Mesenchymal stem cell (in vitro differentiated cells and primary cell): ENCODE results near the gene IL18.

Experiments
- DNase-seq: peaks from one replicate; pipeline ENCODE4 v3.0.0-alpha.2; 2013
- H2AFZ ChIP-seq: one replicate; pipeline ENCODE4 v1.6.1; 2013; ENCODE audit warnings: low read depth, mild to moderate bottlenecking, control low read depth, inconsistent platforms, low read length, moderate library complexity
- H2AK5ac ChIP-seq: 2 replicates; pipeline ENCODE4 v1.6.1; 2013; ENCODE audit warnings: low read length, moderate library complexity, mild to moderate bottlenecking, inconsistent platforms; ENCODE audit not compliant: severe bottlenecking
- H2BK120ac ChIP-seq: one replicate; pipeline ENCODE4 v1.6.1; 2013; ENCODE audit warnings: low read depth, mild to moderate bottlenecking, inconsistent platforms, low read length, moderate library complexity
- H2BK12ac ChIP-seq, 2 experiments: one replicate each; pipeline ENCODE4 v1.6.1; 2013; ENCODE audit warnings: inconsistent platforms in 2 of 2, low read length in 2 of 2, mild to moderate bottlenecking in 2 of 2, moderate library complexity in 2 of 2, control low read depth in 1 of 2
- H2BK15ac ChIP-seq: one replicate; pipeline ENCODE4 v1.6.1; 2013; ENCODE audit warnings: mild to moderate bottlenecking, low read depth, inconsistent platforms; ENCODE audit not compliant: poor library complexity, severe bottlenecking
- H2BK5ac ChIP-seq: 2 replicates; pipeline ENCODE4 v1.6.1; 2013; ENCODE audit warnings: low read depth, mild to moderate bottlenecking, low read length, control low read depth, inconsistent platforms; ENCODE audit not compliant: poor library complexity, severe bottlenecking
- H3K14ac ChIP-seq, 2 experiments: one replicate each; pipeline ENCODE4 v1.6.1; 2013; ENCODE audit warnings: inconsistent platforms in 2 of 2, low read length in 2 of 2, control low read depth in 1 of 2, mild to moderate bottlenecking in 1 of 2, moderate library complexity in 1 of 2
- H3K18ac ChIP-seq, 2 experiments: one replicate each; pipeline ENCODE4 v1.6.1; 2013; ENCODE audit warnings: inconsistent platforms in 2 of 2, low read length in 2 of 2, control low read depth in 1 of 2, low read depth in 1 of 2, mild to moderate bottlenecking in 1 of 2
- H3K23ac ChIP-seq, 2 experiments: one replicate each; pipeline ENCODE4 v1.6.1; 2013; ENCODE audit warnings: inconsistent platforms in 2 of 2, low read length in 2 of 2, mild to moderate bottlenecking in 2 of 2, moderate library complexity in 2 of 2, control low read depth in 1 of 2
- H3K27ac ChIP-seq: 2 replicates; pipeline ENCODE4 v1.5.1; 2013; ENCODE audit warnings: mild to moderate bottlenecking, moderate library complexity, low read length, control low read depth, inconsistent platforms; ENCODE audit not compliant: poor library complexity, severe bottlenecking
- H3K27me3 ChIP-seq, 2 experiments: 2 replicates each; pipeline versions ENCODE4 v1.6.1 to v1.7.0; 2013; ENCODE audit warnings: low read length in 2 of 2, mild to moderate bottlenecking in 2 of 2, moderate library complexity in 2 of 2, control low read depth in 1 of 2, inconsistent platforms in 1 of 2; ENCODE audit not compliant: control insufficient read depth in 1 of 2, insufficient read depth in 1 of 2
- H3K36me3 ChIP-seq, 2 experiments: 2 replicates each; pipeline versions ENCODE4 v1.6.1 to v1.7.0; 2013; ENCODE audit warnings: low read length in 2 of 2, control low read depth in 1 of 2, inconsistent platforms in 1 of 2, low read depth in 1 of 2, mild to moderate bottlenecking in 1 of 2; ENCODE audit not compliant: insufficient read depth in 2 of 2, control insufficient read depth in 1 of 2
- H3K4ac ChIP-seq, 2 experiments: one replicate each; pipeline ENCODE4 v1.6.1; 2013; ENCODE audit warnings: inconsistent platforms in 2 of 2, low read length in 2 of 2, mild to moderate bottlenecking in 2 of 2, moderate library complexity in 2 of 2, control low read depth in 1 of 2, low read depth in 1 of 2
- H3K4me1 ChIP-seq: 2 replicates; pipeline ENCODE4 v1.6.1; 2013; ENCODE audit warnings: low read depth, low read length, control low read depth; ENCODE audit not compliant: control insufficient read depth, insufficient read depth
- H3K4me2 ChIP-seq: 2 replicates; pipeline ENCODE4 v1.6.1; 2013; ENCODE audit warnings: low read length, mild to moderate bottlenecking, inconsistent platforms; ENCODE audit not compliant: poor library complexity, severe bottlenecking
- H3K4me3 ChIP-seq, 2 experiments: 2 replicates each; pipeline versions ENCODE4 v1.5.1 to v1.7.0; 2013; ENCODE audit warnings: low read length in 2 of 2, mild to moderate bottlenecking in 2 of 2, control low read depth in 1 of 2, low read depth in 1 of 2; ENCODE audit not compliant: insufficient read depth in 1 of 2
- H3K79me1 ChIP-seq: replicated peaks from 2 replicates; pipeline ENCODE4 v1.6.1; 2013; ENCODE audit warnings: mild to moderate bottlenecking, control low read depth, low read length, inconsistent platforms; ENCODE audit not compliant: poor library complexity, severe bottlenecking
- H3K9ac ChIP-seq: 2 replicates; pipeline ENCODE4 v1.7.0; 2013; ENCODE audit warnings: mild to moderate bottlenecking, low read length, moderate library complexity
- H3K9me3 ChIP-seq: 2 replicates; pipeline ENCODE4 v1.7.0; 2013; ENCODE audit warnings: mild to moderate bottlenecking, low read length; ENCODE audit not compliant: control insufficient read depth
- H4K8ac ChIP-seq: one replicate; pipeline ENCODE4 v1.6.1; 2013; ENCODE audit warnings: inconsistent platforms, mild to moderate bottlenecking, low read length, moderate library complexity
- H4K91ac ChIP-seq: one replicate; pipeline ENCODE4 v1.6.1; 2013; ENCODE audit warnings: mild to moderate bottlenecking, low read length, inconsistent platforms
- WGBS: methylation state at CpG from one replicate; pipeline ENCODE4 v1.1.7; 2013; ENCODE audit warnings: mixed read lengths; 5-methylcytosine and 5-hydroxymethylcytosine counted together

The IL18 gene

GRCh38 chr11:112174789-112175598 is 11.1 kb upstream of the IL18 start, which contains the start of gene BCO2:
Gene BCO2 (plus strand): TSS chr11:112175512. CDS start chr11:112175602, 90 bp downstream.
- H2BK5ac ChIP-seq, result no peak within 1 kb of the TSS

DNA sequence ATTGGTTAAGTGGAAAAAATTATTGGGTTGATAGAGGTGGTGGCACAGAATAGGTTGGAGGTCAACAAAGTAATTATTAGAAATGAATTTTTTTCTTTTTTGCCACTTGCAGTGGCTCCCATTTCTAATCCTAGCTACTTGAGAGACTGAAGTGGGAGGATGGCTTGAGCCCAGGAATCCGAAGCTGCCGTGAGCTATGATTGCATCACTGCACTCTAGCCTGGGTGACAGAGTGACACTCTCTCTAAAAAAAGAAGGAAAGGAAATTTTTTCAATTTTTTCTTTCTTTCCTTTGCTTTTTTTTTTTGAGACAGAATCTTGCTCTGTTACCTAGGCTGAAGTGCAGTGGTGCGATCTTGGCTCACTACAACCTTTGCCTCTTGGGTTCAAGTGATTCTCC is 9.3 kb upstream of the IL18 start:
- no peak overlapping the region for H2AFZ ChIP-seq
- no peak overlapping the region for H2BK12ac ChIP-seq
- H3K36me3 ChIP-seq, result no peaks in the 10 kb centered on the region
- H2AK5ac ChIP-seq, result no peak overlapping the region
- H2BK5ac ChIP-seq, result no peak overlapping the region
- no peak overlapping the region for H3K23ac ChIP-seq
- H2BK15ac ChIP-seq, result no peak overlapping the region
- H3K4me3 ChIP-seq, result no peak overlapping the region
- no peak overlapping the region for H4K91ac ChIP-seq
- H2BK120ac ChIP-seq, result no peak overlapping the region
- no peaks in the 10 kb centered on the region for H3K79me1 ChIP-seq
- H3K9ac ChIP-seq, result peak overlapping the region; percentile 26
- no peaks in the 10 kb centered on the region for H3K9me3 ChIP-seq
- no peak overlapping the region for H3K4ac ChIP-seq
- no peak for DNase-seq
- H3K27ac ChIP-seq, result no peak overlapping the region
- H3K18ac ChIP-seq, result no peak overlapping the region
- H3K4me1 ChIP-seq, result peaks cover 3% of the 10 kb centered on the region
- H4K8ac ChIP-seq, result no peak overlapping the region
- H3K4me2 ChIP-seq, result no peak overlapping the region
- H3K27me3 ChIP-seq, result no peaks in the 10 kb centered on the region
- 58% methylated on average over 3 of the region's 3 CpGs for WGBS
- H3K14ac ChIP-seq, result no peak overlapping the region

More at GRCh38 chr11:112174789-112175598, 11.1 kb upstream of the IL18 start, which contains the start of gene BCO2:
- Histone ChIP-seq H2BK12ac (no peak within 1 kb of the TSS), H3K4me3 (peak within 1 kb of the TSS in 1 of 2 experiments; percentile 69), H3K18ac (no peak within 1 kb of the TSS), H3K9me3 (no peaks in the 10 kb centered on the region), H4K91ac (no peak within 1 kb of the TSS), H3K4ac (no peak within 1 kb of the TSS), H3K23ac (no peak within 1 kb of the TSS), H2AFZ (no peak within 1 kb of the TSS), H2BK120ac (no peak within 1 kb of the TSS), H3K4me1 (peaks cover 3% of the 10 kb centered on the region), H2BK15ac (no peak within 1 kb of the TSS), H3K79me1 (no peaks in the 10 kb centered on the region), H2AK5ac (no peak within 1 kb of the TSS), H3K14ac (no peak within 1 kb of the TSS), H3K36me3 (no peaks in the 10 kb centered on the region), H3K4me2 (peak within 1 kb of the TSS; percentile 74), H3K9ac (peak within 1 kb of the TSS; percentile 88), H3K27ac (no peak within 1 kb of the TSS), H3K27me3 (peaks cover 0 to 3% of the 10 kb centered on the region in 2 experiments), H4K8ac (no peak within 1 kb of the TSS)
- WGBS, result 3% methylated on average over 11 of the region's 11 CpGs
- DNase-seq, result peak; percentile 96

DNA sequence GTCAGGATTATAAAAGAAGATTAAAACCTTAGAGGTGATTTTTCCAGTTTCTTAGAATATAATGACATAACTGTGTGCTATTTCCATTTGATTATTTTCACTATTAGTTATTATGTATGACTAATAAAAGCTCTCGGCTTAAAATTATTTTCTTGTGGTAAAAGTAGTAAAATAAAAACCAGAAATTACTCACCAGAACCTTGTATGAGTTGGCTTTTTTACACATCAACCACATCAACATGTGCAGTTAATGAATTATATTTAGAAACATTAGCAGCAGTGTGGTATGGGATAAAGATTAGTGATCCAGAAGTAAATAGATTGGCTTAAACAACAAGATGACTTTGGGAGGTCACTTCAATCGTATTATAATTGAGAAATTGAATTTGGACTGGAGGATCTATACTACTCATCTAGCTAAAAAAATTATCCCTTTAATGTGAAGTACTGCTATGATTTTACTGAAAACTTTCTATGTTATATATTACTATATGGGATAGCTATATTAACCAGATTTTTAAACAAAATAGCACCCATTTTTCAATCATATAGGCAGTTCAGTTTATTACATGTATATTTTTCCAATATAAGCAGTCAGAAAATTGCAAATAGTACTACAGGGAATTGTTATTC is 8.6 kb upstream of the IL18 start:
- no peak overlapping the region for H4K91ac ChIP-seq
- H3K23ac ChIP-seq, result no peak overlapping the region
- no peak overlapping the region for H2AK5ac ChIP-seq
- no peak overlapping the region for H2BK120ac ChIP-seq
- H3K4me2 ChIP-seq, result no peak overlapping the region
- no peaks in the 10 kb centered on the region for H3K27me3 ChIP-seq
- H4K8ac ChIP-seq, result no peak overlapping the region
- peak overlapping the region; percentile 26 for H3K9ac ChIP-seq
- H2BK15ac ChIP-seq, result no peak overlapping the region
- WGBS, result no CpG with 5 or more reads among the region's 2 CpGs
- no peak overlapping the region for H2BK12ac ChIP-seq
- DNase-seq, result no peak
- no peak overlapping the region for H3K4ac ChIP-seq
- H3K9me3 ChIP-seq, result no peaks in the 10 kb centered on the region
- H3K4me3 ChIP-seq, result no peak overlapping the region
- no peak overlapping the region for H3K18ac ChIP-seq
- no peak overlapping the region for H3K14ac ChIP-seq
- H3K27ac ChIP-seq, result no peak overlapping the region
- no peaks in the 10 kb centered on the region for H3K36me3 ChIP-seq
- peaks cover 3% of the 10 kb centered on the region for H3K4me1 ChIP-seq
- no peaks in the 10 kb centered on the region for H3K79me1 ChIP-seq
- no peak overlapping the region for H2BK5ac ChIP-seq
- no peak overlapping the region for H2AFZ ChIP-seq

DNA sequence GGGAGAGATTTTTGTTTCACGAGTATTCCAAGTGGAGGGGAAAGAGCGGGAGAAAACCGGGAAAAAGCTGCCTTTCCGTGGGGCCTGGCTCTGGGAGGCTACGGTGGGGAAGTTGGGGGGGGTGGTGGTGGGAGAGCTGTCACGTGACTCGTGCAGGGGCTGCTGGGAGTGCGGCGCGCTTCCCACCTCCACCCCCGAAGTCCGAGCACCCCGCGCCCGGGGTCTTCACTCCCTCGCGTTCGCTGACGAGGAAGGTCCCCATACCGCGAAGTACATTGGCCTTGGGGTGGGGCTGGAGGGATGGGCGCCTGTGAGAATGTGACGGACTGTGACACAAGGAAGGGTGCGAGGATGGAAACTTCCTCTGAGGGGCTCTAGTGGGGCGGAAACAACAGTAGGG is 3.3 kb upstream of the IL18 start, which contains the start of gene TEX12:
Gene TEX12 (plus strand): TSS at position 228 of the 400 bp plus-strand sequence. CDS start 1,897 bp downstream, outside the sequence.
- Histone ChIP-seq H3K23ac (no peak within 1 kb of the TSS), H3K4me1 (peaks cover 2% of the 10 kb centered on the region), H3K27me3 (no peaks in the 10 kb centered on the region), H3K27ac (no peak within 1 kb of the TSS), H2BK5ac (no peak within 1 kb of the TSS), H3K9me3 (no peaks in the 10 kb centered on the region), H2BK15ac (no peak within 1 kb of the TSS), H3K4me2 (no peak within 1 kb of the TSS), H3K4me3 (no peak within 1 kb of the TSS), H4K8ac (no peak within 1 kb of the TSS), H2BK12ac (peak within 1 kb of the TSS in 1 of 2 experiments; percentile 47), H3K36me3 (no peaks in the 10 kb centered on the region), H4K91ac (no peak within 1 kb of the TSS), H3K4ac (no peak within 1 kb of the TSS), H2AK5ac (no peak within 1 kb of the TSS), H3K79me1 (no peaks in the 10 kb centered on the region), H3K14ac (no peak within 1 kb of the TSS), H2AFZ (no peak within 1 kb of the TSS), H3K18ac (peak within 1 kb of the TSS in 1 of 2 experiments; percentile 24), H3K9ac (peak within 1 kb of the TSS; percentile 32), H2BK120ac (no peak within 1 kb of the TSS)
- DNase-seq, result no peak
- 93% methylated on average over 25 of the region's 25 CpGs for whole genome bisulfite sequencing
